ENCODE measurements around the gene CCDC66.

Gene CCDC66

DNA sequence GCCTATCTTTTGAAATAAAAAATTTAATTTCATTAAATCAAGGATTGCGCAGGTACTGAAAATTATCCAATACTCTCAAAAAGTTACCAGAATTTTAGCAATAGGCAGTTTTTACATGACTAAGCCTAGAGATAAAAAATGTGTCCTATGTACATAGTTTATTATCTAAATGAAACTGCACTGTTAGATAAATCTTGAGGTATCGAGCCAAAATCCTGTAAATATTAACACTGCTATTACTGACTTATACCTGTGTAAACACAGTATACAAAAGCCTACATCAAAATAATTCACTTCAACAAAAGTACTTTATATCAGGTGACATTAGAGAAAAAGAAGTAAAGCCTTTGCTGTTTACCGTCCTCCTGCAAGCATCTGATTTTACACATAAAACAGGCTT lies 65.4 kb downstream of the CCDC66 start:
- DNase-seq, result no peak

- DNase-seq, result no peak
Measured at GRCh38 chr3:56624725-56625124, 67.8 kb downstream of the CCDC66 start.

GRCh38 chr3:56629047-56629446 lies 72.1 kb downstream of the CCDC66 start:
- no peak for DNase-seq

DNA sequence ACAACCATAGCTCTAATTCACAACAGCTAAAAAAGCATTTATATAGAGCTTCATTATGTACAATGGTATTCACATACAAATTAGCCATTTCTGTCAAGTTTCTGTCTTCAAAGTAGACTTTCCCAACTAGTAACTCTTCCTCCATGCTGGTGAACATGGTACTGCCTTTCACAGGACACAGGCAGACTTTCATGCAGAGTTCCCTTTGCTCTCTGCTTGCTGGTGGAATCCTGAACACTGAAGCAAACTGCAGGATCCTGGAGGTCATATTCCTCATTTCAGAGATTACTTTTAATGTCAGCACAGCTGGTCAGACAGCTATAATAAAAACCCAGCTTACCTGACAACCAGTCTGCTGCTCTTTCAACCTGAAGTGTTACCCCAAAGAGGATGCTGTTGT lies 72.5 kb downstream of the CCDC66 start:
- DNase-seq, result no peak

GRCh38 chr3:56630966-56631365 lies 74.0 kb downstream of the CCDC66 start:
- no peak for DNase-seq

DNA sequence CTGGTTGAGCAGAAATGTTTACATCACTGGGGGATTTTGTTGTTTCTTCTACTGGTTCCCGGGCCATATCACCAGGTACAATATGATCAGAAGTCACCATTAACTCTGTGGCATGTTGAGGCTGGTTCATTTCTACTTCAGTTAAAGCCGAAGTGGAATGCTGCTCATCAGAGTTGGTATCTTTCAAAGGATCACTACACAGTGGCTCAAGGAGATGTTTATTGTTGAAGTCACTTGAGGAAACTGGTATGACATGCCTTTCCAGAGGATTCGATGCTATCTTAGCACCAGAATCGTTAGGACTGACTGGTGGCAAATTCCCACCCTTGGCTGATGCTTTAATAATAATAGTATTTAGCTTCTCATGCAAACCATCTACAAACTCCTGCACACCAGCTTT lies 76.2 kb downstream of the CCDC66 start:
- DNase-seq, result no peak

- no peak for DNase-seq
Measured at GRCh38 chr3:56633602-56634535, 76.9 kb downstream of the CCDC66 start.

GRCh38 chr3:56645407-56645806 lies 88.4 kb downstream of the CCDC66 start:
- no peak for DNase-seq

DNA sequence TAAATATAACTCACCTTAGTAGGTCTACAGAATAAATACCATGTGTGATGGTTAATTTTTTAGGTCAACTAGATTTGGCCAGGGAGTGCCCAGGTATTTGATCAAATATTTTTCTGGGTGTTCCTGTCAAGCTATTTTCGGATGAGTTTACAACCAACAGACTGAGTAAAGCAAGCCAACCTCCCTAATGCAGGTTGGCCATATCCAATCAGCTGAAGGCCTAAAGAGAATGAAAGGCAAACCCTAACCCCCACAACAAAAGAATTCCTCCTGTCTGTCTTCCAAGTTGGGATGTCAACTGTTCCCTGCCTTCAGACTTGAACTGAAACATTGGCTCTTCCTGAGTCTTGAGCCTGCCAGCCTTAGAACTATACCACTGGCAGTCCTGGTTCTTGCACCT lies 97.5 kb downstream of the CCDC66 start:
- no peak for DNase-seq

- no peak for DNase-seq
Measured at GRCh38 chr3:56655709-56656108, 98.7 kb downstream of the CCDC66 start.

DNA sequence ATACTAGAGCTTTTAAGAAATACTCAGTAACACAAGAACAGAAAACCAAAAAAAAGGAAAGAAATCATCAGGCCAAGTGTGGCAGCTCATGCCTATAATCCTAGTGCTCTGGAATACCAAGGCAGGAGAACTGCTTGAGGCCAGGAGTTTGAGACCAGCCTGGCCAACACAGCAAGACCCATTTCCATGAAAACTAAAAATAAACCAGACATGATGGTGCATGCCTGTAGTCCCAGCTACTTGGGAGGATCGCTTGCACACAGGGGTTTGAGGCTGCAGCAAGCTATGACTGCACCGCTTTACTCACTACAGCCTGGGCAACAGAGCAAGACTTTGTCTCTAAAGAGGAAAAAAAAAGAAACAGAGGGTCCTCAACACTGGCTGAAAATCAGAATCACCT lies 107.8 kb downstream of the CCDC66 start:
- DNase-seq, result no peak

DNA sequence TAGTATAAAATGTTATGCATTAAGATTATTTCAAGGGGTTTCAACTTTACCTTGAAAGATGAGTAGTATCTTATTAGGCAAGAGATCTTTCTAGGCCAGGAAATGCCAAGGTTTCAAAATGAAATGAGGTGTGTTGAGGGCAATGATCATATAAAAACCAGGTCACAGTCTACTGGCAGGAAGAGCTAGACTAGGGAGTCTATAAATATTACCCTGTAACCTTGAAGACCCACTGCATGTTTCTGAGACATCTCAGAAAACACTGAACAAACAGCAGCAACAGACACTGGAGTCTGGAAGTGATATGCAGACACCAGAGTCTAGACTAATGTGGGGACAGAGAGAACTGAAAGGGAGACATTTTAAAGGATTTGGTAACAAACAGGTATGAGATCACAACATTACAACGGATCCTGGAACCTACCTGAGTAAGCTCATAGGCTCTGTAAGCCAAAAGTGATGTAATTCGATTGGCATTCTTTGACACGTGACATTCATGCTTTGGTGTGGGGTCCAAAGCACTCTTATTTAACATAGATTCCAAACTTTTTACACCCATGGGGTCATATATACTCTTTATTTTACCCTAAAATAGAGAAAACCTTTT lies 111.1 kb downstream of the CCDC66 start:
- DNase-seq, result no peak

Data from NCI-H2107 (cell line).